GM18907 (cell line): ENCODE data around the gene ATRN.
"Not testable (repeated sequence)": the region's sequence is repeated elsewhere in the genome, so short reads cannot be mapped to it uniquely, and the experiment has no call there.

ENCODE experiments used
- ATAC-seq: cut with Tn5 transposase; IDR thresholded peaks from one replicate; pipeline ENCODE4 v1.9.1; 2021; ENCODE audit warnings: mild to moderate bottlenecking, moderate library complexity; ENCODE audit not compliant: unreplicated experiment

Gene ATRN

DNA sequence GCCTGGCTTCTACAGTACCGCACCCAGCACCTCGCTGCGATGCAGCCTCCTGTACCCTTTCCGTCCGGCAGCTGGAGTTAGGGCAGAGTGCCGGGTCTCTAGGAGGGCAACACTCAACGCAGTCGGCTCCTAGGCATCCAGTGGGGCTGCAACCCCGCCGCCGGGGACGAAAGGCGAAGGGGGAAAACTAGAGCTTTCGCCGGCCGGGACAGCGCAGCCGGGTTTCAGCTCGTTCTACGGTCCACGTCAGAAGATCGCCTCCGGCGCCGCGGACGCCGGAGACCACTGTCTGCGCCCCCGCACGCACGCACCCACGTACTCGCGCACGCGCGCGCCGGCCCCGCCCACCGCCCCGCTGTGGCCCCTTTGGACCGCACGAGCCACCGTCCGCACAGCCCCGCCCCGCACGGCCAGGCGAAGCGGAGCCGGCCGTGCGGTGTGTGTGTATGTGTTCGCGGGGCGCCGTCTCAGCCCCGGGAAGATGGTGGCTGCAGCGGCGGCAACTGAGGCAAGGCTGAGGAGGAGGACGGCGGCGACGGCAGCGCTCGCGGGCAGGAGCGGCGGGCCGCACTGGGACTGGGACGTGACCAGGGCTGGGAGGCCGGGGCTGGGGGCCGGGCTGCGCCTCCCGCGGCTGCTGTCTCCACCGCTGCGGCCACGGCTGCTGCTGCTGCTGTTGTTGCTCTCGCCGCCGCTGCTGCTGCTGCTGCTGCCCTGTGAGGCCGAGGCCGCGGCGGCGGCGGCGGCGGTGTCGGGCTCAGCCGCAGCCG lies at the start of gene ATRN:
Gene ATRN (plus strand): TSS at position 392 of the 770 bp plus-strand sequence. CDS start 90 bp downstream, at position 482.
- ATAC-seq, result peak; percentile 76

DNA sequence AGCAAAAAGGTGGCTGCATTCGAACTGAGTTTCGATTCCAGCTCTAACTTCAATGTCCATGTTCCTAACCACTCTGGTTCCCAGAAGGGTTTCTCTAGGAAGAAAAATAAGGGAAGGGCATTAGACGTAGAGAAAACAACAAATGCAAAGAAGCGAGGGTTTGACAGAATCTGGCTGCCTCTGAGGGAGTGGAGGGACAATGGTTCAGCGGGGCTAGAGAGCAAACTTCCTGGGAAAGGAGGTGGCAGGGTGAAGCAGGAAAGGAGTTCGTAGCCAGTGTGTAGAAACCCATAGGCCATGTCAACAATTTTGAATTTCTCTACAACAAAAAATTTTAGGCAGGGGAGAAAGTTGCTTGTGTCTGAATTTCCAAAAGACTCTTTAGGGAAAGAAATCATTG lies 48.8 kb upstream of the ATRN start:
- no peak for ATAC-seq

DNA sequence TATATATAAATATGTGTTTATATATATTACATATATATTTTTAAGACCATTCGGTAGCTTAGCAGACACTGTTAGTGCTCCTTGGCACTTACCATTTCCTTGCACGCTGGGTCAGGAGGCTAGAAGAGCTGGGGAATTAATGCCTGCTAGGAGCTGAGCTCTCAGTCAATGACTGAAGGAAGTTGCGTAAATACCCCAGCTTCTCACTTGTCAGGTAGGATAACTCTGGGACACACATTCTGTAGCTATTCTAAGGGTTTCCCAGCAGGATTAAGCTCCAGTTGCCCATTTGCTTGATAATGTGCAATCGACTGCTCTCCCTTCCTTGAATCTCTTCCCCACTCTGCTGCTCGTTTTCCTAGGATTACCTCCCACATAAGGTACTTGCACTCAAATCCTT lies 47.7 kb upstream of the ATRN start:
- no peak for ATAC-seq

DNA sequence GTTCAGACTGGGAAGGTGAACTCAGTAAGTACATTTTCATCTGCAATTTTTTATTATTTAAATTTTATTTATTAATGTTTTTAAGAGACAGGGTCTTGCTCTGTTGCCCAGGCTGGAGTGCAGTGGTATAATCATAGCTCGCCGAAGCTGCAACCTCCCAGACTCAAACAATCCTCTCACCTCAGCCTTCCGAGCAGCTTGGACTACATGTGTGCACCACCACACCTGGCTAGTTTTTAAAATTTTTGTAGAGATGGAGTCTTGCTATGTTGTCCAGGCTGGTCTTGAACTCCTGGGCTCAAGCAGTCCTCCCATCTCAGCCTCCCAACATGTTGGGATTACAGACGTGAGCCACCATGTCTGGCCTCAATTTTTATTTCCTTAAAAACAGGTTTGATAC lies 44.1 kb upstream of the ATRN start:
- not testable (repeated sequence) for ATAC-seq

DNA sequence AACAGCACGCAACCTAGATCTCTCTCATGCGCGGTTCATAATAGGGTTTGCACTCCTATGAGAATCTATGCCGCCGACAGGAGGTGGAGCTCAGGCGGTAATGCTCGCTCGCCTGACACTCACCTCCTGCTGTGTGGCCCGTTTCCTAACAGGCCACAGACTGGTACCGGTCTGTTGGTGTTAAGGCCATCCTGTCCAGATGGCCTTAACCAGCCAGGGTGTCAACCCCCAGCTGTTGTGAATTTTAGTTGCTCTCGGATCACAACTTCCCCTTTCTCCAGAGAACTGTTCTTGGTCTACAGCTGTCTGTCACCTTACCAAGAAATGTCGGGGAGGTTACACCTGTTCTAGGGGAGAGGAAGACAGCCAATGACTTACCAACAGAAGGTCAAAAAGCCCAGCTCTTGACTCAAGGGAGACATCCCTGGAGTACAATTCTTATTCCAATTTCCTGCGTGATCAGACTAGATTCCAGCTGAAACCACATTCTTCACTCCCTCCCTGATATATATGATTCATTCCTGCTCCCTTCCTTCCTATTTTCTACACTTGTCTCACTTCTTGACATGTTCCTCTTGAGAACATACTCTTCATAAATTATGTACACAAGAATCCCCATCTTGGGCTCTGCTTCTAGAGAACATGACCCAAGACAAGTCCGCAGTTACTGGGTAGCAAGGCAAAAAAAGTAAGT lies 40.3 kb upstream of the ATRN start:
- peak; percentile 87 for ATAC-seq

DNA sequence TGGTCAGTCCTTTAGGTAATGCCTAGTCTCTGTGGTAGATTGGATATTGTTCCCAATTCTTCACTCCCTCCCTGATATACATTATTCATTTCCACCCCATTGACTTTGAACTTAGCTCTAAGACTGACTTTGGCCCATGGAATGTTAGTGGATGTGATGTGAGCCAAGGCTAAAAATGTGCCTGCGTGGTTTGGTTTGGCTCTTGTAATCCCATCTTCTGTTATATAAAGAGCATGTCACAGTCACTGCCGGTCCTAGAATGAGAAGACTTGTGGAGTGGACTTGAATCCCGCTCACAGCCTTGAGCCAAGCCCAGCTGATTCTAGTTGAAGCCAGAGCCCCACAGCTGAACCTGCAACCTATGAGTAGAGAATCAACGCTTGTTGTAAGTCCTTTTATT lies 39.7 kb upstream of the ATRN start:
- no peak for ATAC-seq

DNA sequence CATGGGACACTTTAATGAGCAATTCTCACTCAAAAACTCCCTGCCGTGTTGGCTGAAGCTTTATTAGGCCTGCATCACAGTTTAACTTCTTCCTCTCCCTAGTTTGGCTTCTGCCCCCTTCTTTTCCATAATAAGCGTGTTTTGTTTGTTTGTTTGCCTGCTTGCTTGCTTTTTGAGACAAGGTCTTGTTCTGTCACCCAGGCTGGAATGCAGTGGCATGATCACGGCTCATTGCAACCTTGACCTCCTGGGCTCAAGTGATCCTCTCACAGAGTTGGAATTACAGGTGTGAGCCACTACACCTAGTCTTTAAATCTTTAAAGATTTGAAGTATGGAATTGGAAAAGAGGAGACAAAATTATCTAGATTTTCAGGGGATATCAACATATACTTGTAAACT lies 38.0 kb upstream of the ATRN start:
- ATAC-seq, result no peak

DNA sequence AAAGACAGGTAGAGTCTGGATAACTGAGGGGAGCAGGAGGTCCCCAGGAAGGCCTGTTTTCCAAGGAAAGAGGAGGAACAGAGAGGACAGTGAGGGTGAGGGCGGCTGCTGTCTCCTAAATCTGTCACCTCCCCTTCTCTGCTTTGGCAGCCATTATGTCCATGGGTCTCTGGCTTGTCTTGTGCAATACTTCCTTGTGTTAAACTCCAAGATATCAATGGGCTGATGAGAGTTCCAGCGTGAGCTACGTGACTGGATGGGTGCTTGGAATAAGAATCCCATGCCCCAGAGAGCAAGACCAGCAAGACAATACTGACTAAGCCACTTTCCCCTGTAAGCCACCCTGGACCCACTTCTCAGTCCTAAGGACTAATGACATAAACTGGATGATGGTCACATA lies 37.1 kb upstream of the ATRN start:
- ATAC-seq, result no peak

DNA sequence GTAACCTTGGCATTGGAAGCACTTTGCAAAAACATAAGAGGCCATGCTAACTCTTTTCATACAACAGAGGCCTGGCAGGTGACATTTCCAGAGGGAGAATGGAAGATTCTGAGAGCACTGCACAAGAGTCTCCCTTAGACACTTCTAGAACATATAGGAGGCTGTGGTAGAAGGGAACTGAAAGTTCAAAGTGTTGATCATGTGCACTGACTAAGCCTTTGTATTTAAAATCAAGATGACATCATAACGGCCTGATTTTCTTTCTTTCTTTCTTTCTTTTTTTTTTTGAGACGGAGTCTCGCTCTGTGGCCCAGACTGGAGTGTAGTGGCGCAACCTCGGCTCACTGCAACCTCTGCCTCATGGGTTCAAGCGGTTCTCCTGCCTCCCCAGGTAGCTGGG lies 36.6 kb upstream of the ATRN start:
- ATAC-seq, result no peak

DNA sequence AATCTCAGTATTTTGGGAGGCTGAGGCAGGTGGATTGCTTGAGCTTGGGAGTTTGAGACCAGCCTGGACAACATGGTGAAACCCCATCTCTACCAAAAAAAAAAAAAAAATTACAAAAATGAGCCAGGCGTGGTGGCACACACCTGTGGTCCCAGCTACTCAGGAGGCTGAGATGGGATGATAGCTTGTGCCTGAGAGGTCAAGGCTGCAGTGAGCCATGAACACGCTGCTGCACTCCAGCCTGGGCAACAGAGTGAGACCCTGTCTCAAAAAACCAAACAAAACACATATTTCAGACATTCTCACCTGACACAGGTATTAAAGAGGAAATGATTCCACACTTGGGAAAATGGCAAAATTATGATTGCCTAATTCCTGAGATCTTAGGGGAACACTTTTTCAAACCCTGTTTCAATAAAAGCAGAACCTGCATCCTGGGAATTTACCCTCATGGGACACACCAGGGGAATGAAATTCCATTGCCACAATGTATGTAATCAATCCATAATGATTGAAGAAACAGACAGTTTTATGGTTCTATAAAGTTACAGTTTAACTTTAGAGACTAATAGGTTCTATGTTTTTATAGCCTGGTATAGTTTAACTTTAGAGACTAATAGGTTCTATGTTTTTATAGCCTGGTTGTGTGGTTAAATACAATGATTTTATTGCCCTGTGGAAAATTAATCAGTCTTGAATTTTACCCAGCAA lies 33.8 kb upstream of the ATRN start:
- no peak for ATAC-seq

DNA sequence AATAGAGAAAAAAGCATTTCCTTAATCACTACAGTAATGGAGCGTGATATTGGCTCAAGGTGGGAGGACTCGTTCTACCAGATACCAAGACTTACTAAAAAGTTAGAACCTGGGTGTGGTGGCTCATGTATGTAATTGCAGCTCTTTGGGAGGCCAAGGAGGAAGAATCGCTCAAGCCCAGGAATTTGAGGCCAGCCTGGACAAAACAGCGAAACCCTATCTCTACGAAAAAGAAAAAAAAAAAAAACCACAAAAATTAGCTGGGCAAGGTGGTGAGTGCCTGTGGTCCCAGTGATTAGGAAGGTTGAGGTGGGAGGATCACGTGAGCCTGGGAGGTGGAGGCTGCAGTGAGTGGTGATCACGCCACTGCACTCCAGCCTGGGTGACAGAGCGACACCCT lies 24.0 kb upstream of the ATRN start:
- no peak for ATAC-seq

DNA sequence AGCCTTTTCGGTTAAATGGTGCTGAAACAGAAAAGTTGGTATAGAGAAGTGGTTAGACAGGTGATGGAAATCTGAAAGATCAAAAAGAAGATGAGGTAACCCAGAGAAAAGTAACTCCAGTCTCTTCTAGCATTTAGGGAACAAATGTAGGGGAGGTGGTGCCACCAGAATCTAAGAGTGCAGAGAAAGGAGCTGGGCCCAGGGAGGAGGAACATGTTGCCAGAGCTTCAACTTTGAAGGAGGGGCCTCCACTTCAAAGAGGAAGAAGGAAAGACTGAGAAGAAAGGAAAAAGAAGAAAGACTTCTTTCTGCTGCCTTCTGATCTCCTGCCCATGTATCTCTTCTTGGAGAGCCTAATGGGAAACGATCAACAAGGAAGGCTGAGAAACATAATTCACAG lies 23.5 kb upstream of the ATRN start:
- ATAC-seq, result no peak

DNA sequence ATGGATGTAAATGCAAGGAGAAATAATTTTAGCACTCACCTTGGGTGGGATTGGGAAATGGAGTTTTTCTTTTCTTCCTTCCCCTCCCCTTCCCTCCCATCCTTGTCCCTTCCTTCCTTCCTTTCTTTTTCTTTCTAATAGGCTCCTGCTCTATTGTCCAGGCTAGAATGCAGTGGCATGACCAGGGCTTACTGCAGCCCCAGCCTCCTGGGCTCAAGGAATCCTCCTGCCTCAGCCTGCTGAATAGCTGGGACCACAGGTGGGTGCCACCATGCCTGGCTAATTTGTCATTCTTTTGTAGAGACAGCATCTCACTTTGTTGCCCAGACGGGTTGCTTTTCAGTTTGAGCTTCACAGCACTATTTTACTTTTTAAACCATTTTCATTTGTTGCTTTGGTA lies 21.5 kb upstream of the ATRN start:
- no peak for ATAC-seq

DNA sequence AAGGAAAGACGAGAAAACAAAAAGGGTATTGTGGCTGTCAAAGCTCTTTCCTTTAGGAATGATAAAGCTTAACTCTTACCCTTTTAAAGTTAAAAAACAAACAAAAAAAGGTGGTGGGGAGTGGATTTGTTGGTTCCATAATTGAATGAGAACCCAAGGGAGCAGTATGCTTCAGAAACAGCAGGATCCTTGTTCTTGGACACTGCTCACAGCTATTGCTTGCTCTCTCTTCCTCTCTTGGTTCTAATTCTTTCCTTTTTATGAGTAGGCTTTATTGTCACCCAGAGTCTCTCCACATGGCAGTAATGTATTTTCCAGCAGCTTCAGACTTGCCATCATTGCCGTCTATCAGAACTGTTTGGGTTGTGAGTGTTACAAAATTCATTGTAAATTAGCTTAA lies 18.7 kb upstream of the ATRN start:
- ATAC-seq, result no peak

DNA sequence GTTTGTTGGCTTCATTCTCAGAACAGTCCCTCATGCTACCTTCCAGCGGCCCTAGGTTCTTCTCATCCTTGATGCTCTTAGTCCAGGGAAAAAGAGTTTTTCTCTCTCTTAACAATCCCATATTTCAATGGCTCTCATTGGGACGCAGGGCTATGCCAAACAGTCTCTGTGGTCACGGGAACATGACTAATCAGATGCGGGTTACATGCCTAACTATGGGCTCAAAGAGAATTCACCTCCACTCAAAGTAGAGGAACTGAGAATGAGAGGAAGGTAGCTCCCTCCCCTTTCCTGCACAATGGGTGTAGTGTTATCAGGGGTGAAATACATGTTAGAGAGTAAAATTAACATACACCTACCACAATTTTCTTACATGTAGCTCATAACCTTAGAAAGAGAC lies 18.1 kb upstream of the ATRN start:
- ATAC-seq, result no peak

DNA sequence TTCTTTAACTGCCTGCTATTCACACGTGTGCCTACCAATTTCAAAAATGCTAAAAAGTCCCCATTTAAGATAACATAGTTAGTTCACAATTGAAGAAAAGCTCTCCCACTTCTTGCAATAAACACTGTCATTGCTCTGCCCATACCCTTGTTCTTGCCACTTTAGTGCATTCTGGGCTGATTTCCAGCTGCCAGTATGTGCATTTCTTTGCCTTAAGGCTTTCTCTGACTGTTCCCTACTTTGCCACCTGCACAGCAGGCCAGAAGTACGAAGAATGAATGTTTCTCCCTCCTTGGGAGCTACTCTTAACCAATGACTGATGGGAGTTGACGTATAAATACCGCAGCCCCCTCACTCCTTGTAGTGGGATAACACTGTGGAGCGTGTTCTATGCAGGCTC lies 16.0 kb upstream of the ATRN start:
- no peak for ATAC-seq

DNA sequence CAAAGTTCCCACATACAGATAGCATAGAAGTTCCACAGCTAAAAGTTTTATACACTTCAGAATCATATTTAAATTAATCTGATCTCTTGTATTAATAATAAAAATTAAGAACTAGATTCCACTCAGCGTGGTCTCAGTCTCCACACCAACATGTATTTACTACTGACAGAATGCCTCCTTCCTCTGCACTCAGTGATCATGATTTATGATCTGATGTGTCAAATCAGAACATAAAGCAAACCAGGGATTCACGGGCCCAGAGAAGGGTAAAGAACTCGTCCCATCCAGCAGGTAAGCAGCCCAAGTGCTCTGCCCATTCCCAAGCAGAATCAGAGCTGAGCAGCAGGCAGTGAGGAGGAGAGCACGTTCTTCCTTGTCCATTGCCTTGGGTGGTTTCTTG lies 14.2 kb upstream of the ATRN start:
- ATAC-seq, result no peak

DNA sequence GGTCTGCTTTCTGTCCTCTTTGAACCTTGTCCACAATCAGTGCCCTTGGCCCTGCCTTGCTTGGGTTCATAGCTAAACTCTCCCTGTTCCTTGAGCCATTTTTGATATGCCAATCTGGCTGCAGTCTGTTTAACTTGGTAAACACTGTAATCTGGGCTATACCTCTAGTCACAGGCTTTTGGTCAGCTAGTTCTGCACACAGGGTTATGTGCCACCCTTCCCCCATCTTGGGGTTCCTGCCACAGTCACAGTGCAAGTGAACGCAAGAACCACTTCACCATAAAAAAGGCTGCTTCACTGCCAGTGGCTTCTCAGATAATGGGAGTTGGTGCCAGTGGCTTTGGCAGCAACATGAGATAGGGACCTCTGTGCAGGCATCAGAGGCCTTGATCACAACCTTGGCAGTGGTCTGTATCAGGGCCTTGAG lies 10.9 kb upstream of the ATRN start:
- no peak for ATAC-seq

DNA sequence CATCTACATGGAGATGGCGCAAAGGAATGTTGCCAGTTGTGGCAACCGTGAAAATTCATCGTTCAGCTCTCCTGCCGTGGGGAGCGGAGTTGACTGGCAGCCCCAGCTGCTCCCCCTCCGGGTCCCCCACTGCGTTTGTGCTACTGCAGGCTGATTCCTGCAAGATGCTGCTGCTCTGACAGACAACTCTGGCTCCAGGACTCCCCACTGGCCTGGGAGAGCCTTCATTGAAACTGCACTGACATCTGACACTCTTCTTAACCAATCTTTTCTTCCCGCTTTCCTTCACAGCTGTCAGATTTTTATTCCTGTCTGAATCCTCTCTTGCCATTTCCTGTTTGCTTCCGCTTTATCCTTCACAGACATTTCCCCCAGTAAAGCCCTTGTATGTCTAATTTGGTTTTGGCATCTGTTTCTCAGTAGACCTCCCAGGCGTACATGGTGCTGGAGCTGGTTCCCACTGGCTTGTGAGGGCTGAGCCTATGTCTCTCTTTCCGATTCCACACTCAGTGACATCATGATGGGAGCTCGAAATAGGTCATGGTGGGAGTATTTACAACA lies 9.5 kb upstream of the ATRN start:
- ATAC-seq, result no peak

DNA sequence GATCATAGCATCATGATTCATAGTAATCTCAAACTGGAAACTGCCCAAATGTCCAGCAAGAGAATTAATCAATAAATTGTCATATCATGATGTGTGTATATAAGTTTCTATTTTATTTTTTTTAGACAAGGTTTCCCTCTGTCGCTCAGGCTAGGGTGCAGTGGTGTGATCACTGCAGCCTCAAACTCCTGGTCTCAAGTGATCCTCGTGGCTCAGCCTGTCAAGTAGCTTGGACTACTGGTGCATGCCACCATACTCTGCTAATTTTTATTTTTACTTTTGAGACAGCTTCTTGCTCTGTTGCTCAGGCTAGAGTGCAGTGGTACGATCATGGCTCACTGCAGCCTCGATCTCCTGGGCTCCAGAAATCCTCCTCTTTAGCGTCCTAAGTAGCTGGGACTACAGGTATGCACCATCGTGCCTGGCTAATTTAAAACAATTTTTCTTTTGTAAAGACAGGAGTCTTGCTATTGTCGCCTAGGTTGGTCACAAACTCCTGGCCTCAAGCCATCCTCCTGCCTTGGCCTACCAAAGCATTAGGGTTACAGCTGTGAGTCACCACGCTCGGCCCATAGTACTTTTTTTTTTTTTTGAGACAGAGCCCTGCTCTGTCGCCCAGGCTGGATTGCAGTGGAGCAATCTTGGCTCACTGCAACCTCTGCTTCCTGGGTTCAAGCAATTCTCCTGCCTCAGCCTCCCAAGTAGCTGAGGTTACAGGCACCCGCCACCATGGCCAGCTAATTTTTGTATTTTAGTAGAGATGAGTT lies 8.7 kb upstream of the ATRN start:
- ATAC-seq, result no peak

DNA sequence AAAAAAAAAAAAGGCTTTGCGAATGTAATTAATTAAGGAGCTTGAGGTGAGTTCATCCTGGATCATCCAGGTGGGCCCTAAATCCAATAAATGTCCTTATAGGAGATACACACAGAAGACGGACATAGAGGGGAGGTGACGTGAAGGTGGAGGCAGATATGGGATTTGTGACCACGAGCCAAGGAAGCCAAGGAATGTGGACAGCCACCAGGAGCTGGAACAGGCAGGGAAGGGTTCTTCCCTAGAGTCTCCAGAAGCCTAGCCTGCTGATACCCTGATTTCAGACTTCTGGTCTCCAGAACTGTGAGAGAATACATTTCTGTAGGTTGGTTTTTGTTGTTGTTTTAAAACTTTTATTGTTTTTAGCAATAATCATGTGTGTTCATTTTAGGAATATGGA lies 6.7 kb upstream of the ATRN start:
- no peak for ATAC-seq
